DOHH2 (cell line): ENCODE measurements around the gene ARHGAP23.
A peak's percentile ranks its signal among the peaks of the same experiment; 100 is the strongest.

Experiments
- H3F3A ChIP-seq: fragments of 200-600 bp; sonication (generic), shearing (Covaris generic); 2 replicates; pipeline ENCODE4 v1.6.0; 2016; ENCODE audit warnings: antibody characterized with exemption, mild to moderate bottlenecking; ENCODE audit not compliant: control insufficient read depth, insufficient read depth
- H3K27ac ChIP-seq: fragments of 200-600 bp; sonication (generic); 2 replicates; pipeline ENCODE4 v1.5.1; 2014; ENCODE audit warnings: low read depth, mild to moderate bottlenecking, low read length, moderate library complexity
- H3K27me3 ChIP-seq: fragments of 200-600 bp; sonication (generic); 2 replicates; pipeline ENCODE4 v1.6.1; 2014; ENCODE audit warnings: mild to moderate bottlenecking, low read length, mixed read lengths; ENCODE audit not compliant: control insufficient read depth
- H3K36me3 ChIP-seq: fragments of 200-600 bp; sonication (generic); 2 replicates; pipeline ENCODE4 v1.6.1; 2014; ENCODE audit warnings: mild to moderate bottlenecking, low read length, moderate library complexity, mixed read lengths; ENCODE audit not compliant: control insufficient read depth
- H3K4me1 ChIP-seq: fragments of 200-600 bp; sonication (generic); 2 replicates; pipeline ENCODE4 v1.6.1; 2014; ENCODE audit warnings: mild to moderate bottlenecking, low read length, mixed read lengths; ENCODE audit not compliant: control insufficient read depth
- H3K4me2 ChIP-seq: fragments of 200-600 bp; sonication (generic); 2 replicates; pipeline ENCODE4 v1.6.0; 2014; ENCODE audit warnings: mild to moderate bottlenecking, low read length, moderate library complexity
- H3K4me3 ChIP-seq: fragments of 200-600 bp; sonication (generic); 2 replicates; pipeline ENCODE4 v1.5.1; 2014; ENCODE audit warnings: mild to moderate bottlenecking, low read length, mixed read lengths
- H3K79me2 ChIP-seq: fragments of 200-600 bp; sonication (generic); 2 replicates; pipeline ENCODE4 v1.6.1; 2014; ENCODE audit warnings: mild to moderate bottlenecking, low read length, mixed read lengths; ENCODE audit not compliant: control insufficient read depth
- H3K9me2 ChIP-seq: fragments of 200-600 bp; sonication (generic); replicated peaks from 2 replicates; pipeline ENCODE4 v1.6.1; 2014; ENCODE audit warnings: mild to moderate bottlenecking, low read length, mixed read lengths; ENCODE audit not compliant: control insufficient read depth
- H3K9me3 ChIP-seq: fragments of 200-600 bp; sonication (generic); 2 replicates; pipeline ENCODE4 v1.6.1; 2014; ENCODE audit warnings: antibody characterized with exemption, low read length, mixed read lengths; ENCODE audit not compliant: control insufficient read depth, insufficient read depth
- H4K20me1 ChIP-seq: fragments of 200-600 bp; sonication (generic); 2 replicates; pipeline ENCODE4 v1.6.0; 2014; ENCODE audit warnings: low read depth, mild to moderate bottlenecking, antibody characterized with exemption, low read length, moderate library complexity; ENCODE audit not compliant: control insufficient read depth, insufficient read depth
- EZH2phosphoT487 ChIP-seq: fragments of 200-600 bp; sonication (generic); IDR thresholded peaks from 2 replicates; pipeline ENCODE4 v1.6.1; 2017; ENCODE audit warnings: borderline replicate concordance, mild to moderate bottlenecking, antibody characterized with exemption, low read length, moderate library complexity, mixed read lengths
- TF ChIP-seq, protein P1 (sequence below): fragments of 200-600 bp; sonication (generic); IDR thresholded peaks from one replicate; pipeline ENCODE4 v1.5.1; 2014; ENCODE audit warnings: antibody characterized with exemption, mild to moderate bottlenecking, low read depth, low read length; ENCODE audit not compliant: poor library complexity, severe bottlenecking

Gene ARHGAP23

DNA sequence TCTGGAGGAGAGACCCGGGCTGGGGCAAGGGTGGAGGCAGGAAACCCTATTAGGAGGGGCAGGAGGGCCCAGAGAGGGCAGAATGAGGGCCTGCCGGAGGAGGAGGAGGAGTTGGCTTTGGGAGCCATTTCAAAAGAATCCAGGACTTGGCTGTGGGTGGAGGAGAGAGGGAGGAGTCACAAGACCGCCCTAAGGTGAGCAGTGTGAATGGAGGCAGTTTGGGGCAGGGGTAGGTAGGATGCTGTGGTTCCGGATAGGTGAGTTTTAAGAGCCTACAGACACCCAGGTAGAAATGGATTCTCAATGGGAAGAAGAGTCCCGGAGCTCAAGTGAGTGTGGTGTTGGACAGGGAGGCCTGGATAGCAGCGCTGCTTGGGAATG, 80.3 kb downstream of the ARHGAP23 start:
- Histone ChIP-seq H4K20me1 (no peaks in the 10 kb centered on the region; the same call in 1 of the 2 replicates), H3K27me3 (peaks cover 6% of the 10 kb centered on the region; the same call in 1 of the 2 replicates), H3K79me2 (no peaks in the 10 kb centered on the region), H3K27ac (no peak overlapping the region), H3F3A (no peaks in the 10 kb centered on the region), H3K9me3 (no peaks in the 10 kb centered on the region), H3K36me3 (no peaks in the 10 kb centered on the region), H3K4me1 (no peaks in the 10 kb centered on the region), H3K9me2 (no peaks in the 10 kb centered on the region), H3K4me2 (no peak overlapping the region), H3K4me3 (no peak overlapping the region)
- TF ChIP-seq, protein P1, sequence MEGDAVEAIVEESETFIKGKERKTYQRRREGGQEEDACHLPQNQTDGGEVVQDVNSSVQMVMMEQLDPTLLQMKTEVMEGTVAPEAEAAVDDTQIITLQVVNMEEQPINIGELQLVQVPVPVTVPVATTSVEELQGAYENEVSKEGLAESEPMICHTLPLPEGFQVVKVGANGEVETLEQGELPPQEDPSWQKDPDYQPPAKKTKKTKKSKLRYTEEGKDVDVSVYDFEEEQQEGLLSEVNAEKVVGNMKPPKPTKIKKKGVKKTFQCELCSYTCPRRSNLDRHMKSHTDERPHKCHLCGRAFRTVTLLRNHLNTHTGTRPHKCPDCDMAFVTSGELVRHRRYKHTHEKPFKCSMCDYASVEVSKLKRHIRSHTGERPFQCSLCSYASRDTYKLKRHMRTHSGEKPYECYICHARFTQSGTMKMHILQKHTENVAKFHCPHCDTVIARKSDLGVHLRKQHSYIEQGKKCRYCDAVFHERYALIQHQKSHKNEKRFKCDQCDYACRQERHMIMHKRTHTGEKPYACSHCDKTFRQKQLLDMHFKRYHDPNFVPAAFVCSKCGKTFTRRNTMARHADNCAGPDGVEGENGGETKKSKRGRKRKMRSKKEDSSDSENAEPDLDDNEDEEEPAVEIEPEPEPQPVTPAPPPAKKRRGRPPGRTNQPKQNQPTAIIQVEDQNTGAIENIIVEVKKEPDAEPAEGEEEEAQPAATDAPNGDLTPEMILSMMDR, result no peak
- TF ChIP-seq EZH2phosphoT487, result no peak

DNA sequence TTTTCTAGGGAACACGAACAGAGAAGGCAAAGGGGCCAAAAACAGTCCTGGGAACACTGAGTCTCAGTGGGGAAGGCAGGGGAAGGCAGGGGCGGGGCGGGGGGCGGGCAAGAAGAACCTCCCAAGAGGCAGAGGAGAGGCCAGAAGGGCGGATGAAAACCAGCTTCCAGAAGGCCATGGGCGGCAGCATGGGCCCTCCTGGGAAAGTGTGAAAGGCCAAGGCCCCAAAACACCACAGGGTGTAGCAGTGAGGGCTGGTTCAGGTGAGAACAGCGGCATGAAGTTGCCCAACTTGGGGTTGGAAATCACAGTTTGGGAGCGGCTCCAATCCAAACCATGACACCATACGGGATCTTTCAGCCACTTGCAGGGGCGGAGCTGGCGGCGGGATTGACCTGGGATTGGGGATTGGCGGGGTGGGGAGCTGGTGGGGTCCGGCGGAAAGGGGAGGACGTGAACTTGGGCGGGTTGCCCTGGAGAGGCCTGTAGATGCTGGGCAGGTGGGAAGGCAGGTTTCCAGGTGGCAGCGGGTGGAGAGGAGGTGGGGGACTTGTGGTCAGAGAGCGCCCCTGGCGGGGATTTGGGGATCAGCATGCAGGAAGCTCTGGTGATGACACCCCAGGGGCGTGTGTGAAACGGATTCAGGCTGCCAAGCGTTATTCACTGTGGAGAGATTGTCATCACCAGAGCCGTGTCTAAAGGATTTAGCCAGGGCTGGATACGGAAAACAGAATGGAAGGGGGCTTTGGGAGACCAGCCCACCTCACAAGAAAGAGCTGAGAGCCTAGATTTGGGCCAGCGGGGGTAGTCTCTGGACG, 80.9 kb downstream of the ARHGAP23 start:
- Histone ChIP-seq H4K20me1 (no peaks in the 10 kb centered on the region; the same call in 1 of the 2 replicates), H3K9me2 (no peaks in the 10 kb centered on the region), H3K27ac (no peak overlapping the region)

DNA sequence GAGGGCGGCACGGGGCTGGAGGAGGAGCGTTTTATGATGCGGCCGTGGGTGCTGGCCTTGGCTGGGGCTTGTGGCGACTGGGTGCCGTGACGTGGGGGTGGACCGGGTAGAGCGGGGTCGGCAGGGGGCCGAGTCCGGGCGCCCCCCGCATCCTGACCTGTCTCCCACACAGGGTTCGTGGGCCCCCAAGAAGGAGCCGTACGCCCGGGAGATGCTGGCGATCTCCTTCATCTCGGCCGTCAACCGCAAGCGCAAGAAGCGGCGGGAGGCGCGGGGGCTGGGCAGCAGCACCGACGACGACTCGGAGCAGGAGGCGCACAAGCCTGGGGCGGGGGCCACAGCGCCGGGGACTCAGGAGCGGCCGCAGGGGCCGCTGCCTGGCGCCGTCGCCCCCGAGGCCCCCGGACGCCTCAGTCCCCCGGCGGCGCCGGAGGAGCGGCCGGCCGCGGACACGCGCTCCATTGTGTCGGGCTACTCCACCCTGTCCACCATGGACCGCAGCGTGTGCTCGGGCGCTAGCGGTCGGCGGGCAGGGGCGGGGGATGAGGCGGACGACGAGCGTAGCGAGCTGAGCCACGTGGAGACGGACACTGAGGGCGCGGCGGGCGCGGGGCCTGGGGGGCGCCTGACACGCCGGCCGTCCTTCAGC, 81.6 kb downstream of the ARHGAP23 start:
- no peaks in the 10 kb centered on the region for H3K9me2 ChIP-seq
- no peak overlapping the region for H3K27ac ChIP-seq
- no peaks in the 10 kb centered on the region for H3K79me2 ChIP-seq
- H3K4me1 ChIP-seq, result no peaks in the 10 kb centered on the region
- H3F3A ChIP-seq, result no peaks in the 10 kb centered on the region
- H3K9me3 ChIP-seq, result no peaks in the 10 kb centered on the region
- TF ChIP-seq, protein P1, result no peak
- TF ChIP-seq EZH2phosphoT487, result no peak
- H4K20me1 ChIP-seq, result no peaks in the 10 kb centered on the region; the same call in 1 of the 2 replicates
- H3K4me2 ChIP-seq, result no peak overlapping the region
- H3K4me3 ChIP-seq, result no peak overlapping the region
- H3K36me3 ChIP-seq, result no peaks in the 10 kb centered on the region
- peaks cover 6% of the 10 kb centered on the region; the same call in 1 of the 2 replicates for H3K27me3 ChIP-seq

More for the DNA sequence above, 80.9 kb downstream of the ARHGAP23 start:
- Histone ChIP-seq H3F3A (no peaks in the 10 kb centered on the region), H3K9me3 (no peaks in the 10 kb centered on the region), H3K36me3 (no peaks in the 10 kb centered on the region), H3K4me2 (no peak overlapping the region), H3K79me2 (no peaks in the 10 kb centered on the region), H3K27me3 (peaks cover 6% of the 10 kb centered on the region; the same call in 1 of the 2 replicates), H3K4me3 (no peak overlapping the region), H3K4me1 (no peaks in the 10 kb centered on the region)
- TF ChIP-seq, protein P1, result peak; percentile 90
- TF ChIP-seq EZH2phosphoT487, result no peak
